Activated CD4-positive, alpha-beta T cell treated with anti-CD3 and anti-CD28 coated beads for 24 hours (primary cell): ENCODE measurements around the gene TMEM184C.

Source experiments
- DNase-seq, 2 donors: peaks; one replicate each; pipeline ENCODE4 v3.0.0-alpha.2; 2020; ENCODE audit warnings: low read depth in 2 of 2

The TMEM184C gene

DNA sequence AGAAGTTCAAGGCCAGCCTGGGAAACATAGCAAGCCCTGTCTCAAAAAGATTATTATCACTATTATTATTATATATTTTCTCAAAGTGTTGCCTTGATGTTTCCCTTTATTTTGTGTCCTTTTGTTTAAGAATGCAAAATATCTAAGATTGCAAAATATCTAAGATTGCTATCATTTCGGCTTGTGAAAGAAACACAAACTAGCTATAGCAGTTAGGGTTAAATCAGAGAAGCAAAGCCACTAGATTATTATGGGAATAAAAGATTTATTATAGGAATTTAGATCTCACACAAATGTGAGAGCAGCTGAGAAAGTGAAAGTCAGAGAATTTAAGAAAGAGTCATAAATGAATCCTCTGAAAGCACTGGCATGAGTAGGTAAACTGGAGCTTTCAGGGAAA lies 18.0 kb upstream of the TMEM184C start:
- DNase-seq, result no peak

DNA sequence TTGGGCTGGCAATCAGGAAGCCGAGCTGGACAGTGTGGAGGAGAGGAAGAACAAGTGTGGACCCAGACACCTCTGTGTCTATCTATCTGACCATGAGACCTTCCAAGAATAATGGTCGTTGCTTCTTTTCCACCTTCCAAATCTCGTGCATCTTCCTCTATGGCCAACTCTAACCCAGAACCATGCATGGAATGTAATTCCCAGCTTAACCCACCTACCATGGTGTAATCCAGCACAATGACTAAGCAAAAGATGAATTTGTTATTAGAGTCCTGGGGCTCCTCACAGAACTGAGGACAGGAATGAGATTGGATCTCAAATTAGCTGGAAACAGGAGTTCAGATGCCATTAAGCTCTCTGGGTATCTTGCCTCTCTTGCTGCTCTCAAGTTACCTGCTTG lies 17.4 kb upstream of the TMEM184C start:
- no peak for DNase-seq

DNA sequence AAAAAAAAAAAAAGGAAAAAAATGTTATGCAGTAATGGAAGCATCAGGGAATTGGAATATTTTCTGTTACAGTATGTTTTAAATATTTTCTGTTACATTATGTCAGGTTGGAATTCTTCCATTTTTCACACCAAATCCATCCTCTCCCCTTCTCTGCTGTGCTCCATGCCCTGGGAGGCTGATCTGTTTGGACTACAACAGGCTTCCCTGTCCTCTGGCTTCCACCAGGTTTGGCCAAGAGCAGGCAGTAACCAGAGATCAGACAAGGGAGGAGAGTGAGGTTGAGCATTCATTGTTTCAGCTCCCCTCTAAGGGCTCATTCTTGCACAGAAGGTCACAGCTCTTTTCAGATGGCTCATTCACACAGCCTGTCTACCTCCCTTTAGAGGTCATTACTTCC lies 11.7 kb upstream of the TMEM184C start:
- DNase-seq, result no peak

DNA sequence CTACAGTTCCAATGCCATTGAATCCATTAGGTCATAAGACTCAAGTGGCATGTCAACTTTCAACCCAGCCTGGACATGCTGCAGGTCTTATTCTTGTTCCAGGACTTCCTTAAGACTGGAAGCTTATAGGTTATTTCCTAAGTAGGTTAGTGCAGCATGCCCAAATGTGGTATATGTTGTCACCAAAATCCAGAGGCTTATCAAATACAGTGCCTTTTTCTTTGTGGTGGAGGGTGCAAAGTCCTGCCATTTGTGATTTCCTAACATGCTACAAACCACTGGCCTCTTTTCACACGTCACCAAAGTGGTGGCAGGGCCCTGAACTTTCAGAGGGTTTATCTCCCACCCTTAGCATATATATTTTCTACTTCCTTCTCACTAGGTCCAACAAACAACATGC lies 9.7 kb upstream of the TMEM184C start:
- DNase-seq, result no peak

DNA sequence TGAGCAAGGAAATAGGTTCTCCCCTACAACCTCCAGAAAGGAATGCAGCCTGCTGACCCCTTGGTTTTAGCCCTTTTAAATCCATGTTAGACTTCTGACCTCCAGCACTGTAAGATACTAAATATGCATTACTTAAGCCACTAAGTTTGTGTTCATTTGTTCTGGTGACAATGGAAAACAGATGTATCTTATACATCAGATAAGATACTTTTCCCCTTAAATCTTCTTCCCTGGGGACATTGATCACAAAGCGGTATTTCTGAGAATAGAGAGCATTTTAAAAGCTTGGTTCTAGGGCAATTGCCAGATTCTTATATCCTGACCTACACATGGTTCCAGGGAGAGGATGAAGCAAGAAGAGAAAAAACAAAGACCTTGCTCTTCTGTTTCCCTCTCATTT lies 6.5 kb upstream of the TMEM184C start:
- DNase-seq, result no peak

DNA sequence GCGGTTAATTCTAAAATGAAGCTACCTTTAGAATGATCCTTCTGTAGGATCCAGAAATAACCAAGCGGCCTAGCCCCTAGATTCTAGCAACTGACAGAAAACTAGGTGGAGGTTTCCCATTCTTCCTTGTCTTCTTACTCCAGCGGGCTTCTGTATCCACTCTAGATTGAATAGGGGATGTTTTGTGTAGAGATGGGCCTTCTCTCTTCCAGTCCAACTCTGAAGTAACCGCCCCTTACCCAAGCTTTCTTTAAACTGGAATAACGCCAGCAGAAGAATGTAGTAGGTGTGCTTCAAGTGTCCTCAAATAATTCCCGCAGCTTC lies 386 bp upstream of the TMEM184C start:
- no peak for DNase-seq

DNA sequence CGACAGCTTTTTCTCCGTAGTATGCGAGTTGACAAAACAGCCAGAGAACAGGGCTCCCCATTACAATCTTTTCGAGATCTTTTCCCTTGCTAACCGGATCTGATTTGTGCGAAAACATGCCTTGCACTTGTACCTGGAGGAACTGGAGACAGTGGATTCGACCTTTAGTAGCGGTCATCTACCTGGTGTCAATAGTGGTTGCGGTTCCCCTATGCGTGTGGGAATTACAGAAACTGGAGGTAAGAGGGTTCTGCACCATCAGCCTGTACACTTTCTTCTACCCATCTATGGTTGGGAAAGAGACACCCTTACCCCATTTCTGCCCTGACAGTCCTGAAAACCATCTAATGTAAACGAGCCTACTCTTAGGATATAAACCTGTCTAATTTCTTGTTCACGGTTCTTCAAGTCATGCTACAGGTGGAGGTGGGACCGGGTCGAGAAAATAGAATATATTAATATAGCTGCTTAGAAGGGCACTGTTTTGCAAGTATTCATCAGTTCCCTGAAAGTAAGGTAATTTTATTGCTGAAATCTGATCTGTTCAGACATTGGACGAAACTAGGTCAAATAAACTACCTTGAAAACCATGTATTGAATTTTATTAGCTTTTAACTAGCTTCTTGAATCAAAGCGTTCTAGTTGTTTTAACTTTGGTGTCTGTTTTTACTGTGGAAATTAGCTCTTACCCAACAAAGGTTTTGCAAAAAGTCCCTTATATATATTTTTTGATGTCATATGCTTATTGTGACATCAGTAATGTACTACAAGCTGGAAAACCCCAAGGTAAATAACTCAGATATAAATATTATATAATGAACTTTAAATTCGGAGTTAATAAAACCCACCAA lies 869 bp downstream of the TMEM184C start:
- no peak for DNase-seq

DNA sequence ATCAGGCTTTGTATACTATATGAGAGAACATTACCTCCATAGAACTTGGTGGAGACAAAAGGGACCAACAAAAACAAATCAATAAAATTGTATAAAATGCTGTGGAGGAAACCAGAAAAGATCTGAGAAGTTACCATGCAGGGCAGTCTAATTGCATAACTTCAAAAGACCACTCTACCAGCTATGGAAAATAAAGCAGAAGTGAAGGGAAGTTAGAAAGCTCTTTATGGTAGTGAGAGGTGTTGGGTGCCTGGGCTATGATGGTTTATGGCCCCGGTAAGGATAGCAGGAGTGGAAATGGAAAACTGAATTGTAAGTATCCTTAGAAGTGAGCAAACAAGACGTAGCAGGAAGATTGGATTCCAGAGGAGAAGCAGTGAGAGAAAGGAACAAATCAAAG lies 3.1 kb downstream of the TMEM184C start:
- no peak for DNase-seq

DNA sequence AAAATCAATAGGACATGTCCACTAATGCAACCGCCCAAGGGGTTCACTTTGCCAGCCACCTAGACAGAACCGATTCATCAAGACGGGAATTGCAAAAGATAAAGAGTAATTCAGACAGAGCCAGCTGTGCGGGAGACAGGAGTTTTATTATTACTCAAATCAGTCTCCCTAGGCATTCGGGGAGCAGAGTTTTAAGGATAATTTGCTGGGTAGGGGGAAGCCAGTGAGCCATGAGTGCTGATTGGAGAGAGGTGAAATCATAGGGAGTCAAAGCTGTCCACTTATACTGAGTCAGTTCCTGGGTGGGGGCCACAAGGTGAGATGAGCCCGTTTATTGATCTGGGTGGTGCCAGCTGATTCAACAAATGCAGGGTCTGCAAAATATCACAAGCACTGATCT lies 8.5 kb downstream of the TMEM184C start:
- DNase-seq, result no peak

DNA sequence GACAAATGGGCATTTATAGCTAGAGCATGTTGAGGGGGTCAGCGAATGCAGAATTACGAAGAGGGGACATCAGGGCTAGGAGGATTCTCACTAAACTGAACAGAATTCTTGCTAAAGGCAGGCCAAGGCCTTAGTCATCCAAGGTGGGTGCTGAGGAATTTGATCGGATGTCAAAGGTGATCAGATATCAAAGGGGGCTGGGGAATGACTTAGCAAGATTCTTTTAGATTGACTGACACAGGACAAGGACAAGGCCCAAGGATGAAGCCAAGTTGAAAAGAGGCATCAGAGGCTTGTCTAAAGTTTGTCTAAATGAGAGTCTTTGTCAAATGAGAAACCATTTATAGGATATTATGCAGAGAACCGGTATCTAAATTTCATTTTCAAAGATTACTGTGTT lies 9.7 kb downstream of the TMEM184C start:
- no peak for DNase-seq

DNA sequence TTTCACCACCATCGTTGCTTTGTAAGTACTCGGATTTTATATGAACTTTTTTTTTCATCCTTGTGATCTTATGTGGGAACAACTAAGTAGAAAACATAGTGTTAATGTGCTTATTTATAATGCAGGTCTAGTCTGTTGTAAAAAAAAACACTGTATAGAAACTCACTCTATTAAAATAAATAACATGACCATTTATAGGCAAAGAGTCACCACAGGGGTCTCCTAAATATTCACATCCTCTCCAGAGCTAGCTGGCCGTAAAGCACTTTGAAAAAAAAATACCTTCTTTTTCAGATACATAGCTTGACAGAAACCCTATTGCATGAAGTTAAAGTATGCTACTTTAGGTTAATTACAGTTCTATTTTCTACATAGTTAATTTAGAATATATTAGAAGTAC lies 11.2 kb downstream of the TMEM184C start:
- DNase-seq, result no peak

DNA sequence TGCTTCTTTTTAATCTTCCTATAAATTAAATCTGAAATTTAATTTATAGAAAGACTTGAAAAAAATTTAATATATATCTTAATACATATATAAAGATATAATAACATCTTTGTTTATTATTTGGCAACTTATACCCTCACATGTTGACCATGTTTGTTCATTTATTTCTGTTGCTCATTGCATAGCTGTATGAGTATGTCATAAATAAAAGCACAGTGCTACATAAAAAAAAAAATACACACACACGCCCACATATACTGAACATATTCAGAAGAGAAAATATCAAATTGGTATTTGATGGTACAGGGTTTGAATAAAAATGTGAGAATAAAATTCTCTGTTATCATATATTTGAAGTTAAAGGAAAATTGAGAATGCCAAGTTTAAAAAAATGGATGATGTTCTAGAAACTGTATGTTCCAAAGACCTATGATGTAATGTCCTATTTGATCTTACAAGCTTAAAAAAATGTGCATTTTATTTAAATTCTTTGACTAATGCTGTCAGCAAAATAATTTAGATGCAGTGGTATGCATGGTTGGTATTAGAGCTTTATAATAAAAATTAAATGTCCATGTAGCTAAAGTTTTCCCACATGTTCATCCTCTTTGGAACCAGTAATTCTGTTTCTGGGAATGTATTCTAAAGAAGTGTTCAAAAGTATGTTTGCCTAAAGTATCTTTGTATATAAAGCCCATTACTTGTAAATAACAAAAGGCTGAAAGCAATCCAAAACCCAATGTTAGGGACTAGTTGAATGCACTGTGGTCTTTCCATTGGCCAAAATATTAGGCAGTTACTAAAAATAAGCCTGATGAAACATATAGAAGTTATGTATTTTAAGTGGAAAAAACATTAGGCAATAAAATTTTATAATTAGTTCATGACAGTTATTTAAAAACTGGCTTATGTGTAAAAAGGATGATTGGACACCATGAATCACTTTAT lies 12.9 kb downstream of the TMEM184C start:
- no peak for DNase-seq

DNA sequence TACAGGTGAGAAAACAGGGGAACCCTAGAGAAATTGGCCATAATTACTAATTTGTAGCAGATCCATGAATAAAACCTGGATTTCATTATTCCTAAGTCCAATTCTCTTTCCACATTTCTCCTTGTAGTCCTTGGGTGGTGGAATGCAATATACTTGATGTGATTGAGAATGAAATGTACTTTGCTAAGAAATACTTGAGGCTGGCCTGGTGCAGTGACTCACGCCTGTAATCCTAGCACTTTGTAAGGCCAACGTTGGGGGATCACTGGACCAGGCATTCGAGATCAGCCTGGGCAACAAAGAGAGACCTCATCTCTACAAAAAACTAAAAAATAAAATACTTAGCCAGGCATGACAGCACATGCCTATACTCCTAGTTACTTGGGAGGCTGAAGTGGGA lies 15.9 kb downstream of the TMEM184C start:
- DNase-seq, result no peak

DNA sequence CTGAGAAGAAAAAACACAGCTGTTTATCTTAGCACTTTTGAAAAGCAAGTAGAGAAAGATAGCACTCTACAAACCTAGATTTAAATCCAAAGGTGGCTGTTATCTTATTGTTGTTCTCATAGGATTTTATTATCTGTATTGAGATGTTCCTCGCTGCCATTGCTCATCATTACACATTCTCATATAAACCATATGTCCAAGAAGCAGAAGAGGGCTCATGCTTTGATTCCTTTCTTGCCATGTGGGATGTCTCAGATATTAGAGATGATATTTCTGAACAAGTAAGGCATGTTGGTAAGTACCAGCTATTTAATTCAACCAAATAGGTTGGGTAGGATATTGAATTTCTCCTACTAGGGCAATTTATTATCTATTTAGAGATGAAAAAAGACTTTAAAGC lies 16.4 kb downstream of the TMEM184C start:
- DNase-seq, result no peak

DNA sequence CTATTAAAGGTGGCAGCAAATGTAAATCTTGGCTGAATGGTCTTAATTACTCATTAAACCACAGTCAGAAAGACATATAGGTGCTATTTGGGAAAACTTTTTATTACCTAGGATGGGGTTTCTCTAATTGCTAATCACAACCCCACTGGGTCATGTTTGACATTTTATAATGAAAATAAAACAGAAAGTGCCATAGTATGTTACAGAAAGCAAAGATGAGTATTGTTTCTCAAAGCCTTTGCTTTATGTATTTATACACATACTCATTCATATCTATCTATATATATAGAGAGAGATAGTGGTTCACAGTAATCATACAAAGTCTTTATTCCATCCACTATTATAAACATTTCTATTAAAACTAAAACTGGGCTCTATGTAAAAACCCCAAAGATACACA lies 18.2 kb downstream of the TMEM184C start:
- DNase-seq, result no peak

DNA sequence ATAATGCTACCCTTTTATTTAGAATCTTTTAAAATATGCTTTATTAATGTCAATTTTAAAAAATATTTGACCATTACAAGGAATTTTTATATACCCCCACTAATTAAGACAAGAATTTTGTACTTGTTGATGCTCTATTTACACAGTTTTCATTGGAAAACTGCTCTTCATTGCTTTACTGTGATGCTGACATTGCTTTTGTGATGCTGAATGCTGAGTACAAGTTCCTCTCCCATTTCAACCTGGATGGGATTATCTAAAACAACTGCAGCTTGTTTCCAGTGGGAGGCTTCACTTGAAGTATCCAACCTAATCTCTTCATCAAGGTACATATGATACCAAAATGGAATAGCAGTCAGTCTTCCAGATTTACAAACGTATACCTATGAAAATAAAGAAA lies 21.2 kb downstream of the TMEM184C start:
- no peak for DNase-seq

DNA sequence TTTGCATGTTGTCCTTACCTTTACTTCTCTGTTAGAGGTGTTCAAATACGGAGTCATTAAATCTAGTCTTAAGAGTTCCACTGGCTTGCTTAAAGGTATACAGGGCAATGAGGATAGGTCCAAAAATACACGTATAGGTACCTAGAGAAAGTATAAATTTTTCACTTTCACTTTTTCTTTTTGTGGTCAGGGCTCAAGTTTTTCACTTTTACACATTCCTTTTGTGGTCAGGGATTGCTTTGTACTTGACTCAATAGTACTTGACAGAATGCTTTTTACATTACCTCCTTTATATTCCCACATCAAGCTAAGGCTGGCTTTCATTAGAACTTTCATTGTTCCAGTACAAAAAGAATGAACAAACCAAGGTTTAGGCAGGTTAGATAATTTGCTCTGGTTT lies 21.7 kb downstream of the TMEM184C start:
- no peak for DNase-seq

DNA sequence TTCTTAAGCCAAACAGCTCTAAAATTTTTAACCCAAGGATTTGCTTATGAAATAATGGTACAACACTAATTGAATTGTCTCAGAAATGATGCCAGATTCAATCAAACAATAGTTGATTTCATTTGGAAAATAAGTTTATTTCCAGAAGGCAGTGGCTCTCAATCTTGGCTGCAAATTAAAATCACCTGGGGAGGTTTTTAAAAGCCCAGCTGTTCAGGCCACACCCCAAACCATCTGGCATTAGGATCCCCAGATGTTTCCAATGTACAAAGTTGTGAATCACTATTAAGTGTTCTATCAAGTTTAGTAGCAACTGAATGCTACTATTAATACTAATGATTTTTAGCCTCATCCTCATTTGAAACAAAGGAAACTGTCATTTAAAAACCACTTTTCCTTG lies 22.2 kb downstream of the TMEM184C start:
- no peak for DNase-seq

DNA sequence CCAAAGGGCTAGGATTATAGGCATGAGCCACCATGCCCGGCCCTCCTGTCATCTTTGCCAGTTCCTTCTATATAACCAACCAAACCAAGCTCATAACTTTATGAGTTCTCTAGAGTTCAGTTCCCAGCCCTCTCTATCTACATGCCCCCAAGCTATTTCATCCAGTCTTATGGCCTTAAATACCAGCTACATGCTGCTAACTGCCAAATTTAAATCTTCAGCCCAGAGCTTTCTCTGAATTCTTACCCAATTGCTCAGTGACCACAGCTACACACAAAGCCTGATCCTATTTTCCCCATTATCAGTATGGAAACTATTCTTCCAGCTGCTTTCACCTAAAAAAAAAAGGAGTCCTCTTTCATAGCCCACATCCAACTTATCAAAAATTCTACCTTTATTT lies 23.1 kb downstream of the TMEM184C start:
- no peak for DNase-seq

DNA sequence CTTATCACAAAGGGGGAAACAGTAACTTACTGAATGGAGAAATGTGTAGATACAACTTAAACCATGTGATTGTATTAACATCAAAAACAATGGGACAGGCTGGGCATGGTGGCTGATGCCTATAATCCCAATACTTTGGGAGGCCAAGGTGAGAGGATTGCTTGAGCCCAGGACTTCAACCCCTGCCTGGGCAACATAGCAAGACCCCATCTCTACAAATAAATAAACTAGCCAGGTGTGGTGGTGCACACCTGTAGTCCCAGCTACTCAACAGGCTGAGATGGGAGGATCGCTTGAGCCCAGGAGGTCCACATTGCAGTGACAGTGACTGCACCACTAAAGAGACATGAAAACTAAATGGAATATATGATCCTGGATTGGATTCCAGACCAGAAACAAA lies 26.4 kb downstream of the TMEM184C start:
- DNase-seq, result no peak

DNA sequence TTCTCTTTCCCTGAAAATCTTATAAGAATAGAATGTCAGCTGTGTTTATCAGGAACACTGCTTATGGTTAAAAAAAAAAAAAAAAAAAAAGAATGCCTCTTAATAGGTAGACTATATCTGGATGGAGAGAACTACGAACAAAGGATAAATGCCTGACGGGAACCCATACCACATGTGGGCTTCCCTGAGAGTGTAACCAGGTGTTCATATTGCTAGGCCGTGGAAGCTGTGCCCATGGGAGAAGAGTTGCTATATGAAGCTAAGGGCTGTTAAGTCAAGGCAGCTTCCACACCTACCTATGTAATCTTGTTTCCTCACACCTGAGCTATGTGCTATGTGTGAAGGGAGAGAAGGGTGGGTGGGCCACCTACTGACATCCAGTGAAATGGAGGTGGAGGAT lies 27.3 kb downstream of the TMEM184C start:
- DNase-seq, result no peak

DNA sequence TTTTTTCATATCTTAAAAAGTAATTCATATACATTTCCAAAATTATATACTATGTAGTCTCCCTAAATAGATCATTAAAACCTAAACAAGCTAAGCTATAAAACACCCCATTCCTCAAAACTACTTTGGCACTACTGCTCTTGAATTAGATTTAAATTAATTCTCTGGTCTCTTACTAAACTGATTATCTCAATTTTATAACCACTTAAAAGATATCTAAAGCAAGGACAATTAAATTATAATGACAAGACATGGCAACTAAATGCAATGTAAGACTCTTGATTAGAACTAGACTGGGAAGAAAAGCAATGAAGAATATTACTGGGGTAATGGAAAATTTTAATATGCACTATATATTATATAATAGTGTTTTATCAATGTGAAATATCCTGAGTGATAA lies 27.9 kb downstream of the TMEM184C start:
- no peak for DNase-seq

DNA sequence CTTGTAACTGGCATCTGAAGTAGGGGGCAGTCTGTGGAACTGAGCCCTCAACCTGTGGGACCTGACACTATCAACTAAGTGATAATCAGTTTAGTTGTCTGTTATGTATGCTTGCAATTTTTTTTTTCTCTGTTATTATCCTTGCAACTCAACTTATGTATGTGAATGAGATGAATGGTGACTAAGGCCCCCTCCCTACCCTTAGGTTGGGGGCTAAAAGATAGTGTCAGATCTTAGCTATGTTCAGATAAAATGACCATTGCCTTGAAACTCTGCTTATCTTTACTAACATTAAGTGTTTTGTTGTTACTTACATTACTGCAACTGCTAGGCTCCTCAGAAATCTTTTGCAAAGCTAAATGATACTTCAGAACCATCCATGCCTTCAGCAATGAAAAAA lies 31.5 kb downstream of the TMEM184C start:
- DNase-seq, result no peak
